HG02884 (cell line): Measurements from ENCODE around the gene MRPS18B.
"Not testable (repeated sequence)": the region's sequence is repeated elsewhere in the genome, so short reads cannot be mapped to it uniquely, and the experiment has no call there.

Experiments used
- ATAC-seq: cut with Tn5 transposase; IDR thresholded peaks from one replicate; pipeline ENCODE4 v1.9.1; 2021; ENCODE audit warnings: mild to moderate bottlenecking, moderate library complexity; ENCODE audit not compliant: unreplicated experiment

The MRPS18B gene

GRCh38 chr6:30617565-30618269, at the start of gene MRPS18B:
MRPS18B (plus strand) TSS chr6:30617840; CDS start chr6:30617866, 26 bp downstream.
- peak; percentile 61 for ATAC-seq

GRCh38 chr6:30568245-30568644, 49.4 kb upstream of the MRPS18B start:
- no peak for ATAC-seq

GRCh38 chr6:30570263-30570662, 47.4 kb upstream of the MRPS18B start:
- ATAC-seq = no peak

GRCh38 chr6:30570740-30571074, 46.9 kb upstream of the MRPS18B start:
- ATAC-seq = no peak

GRCh38 chr6:30571075-30571761, 46.4 kb upstream of the MRPS18B start, which contains the start of gene ABCF1:
ABCF1 (plus strand) TSS chr6:30571442; CDS start chr6:30571488, 46 bp downstream.
- ATAC-seq = peak; percentile 88

- peak; percentile 2 for ATAC-seq
Measured at GRCh38 chr6:30571762-30572082, 45.9 kb upstream of the MRPS18B start.

GRCh38 chr6:30572148-30572547, 45.5 kb upstream of the MRPS18B start:
- no peak for ATAC-seq

- no peak for ATAC-seq
Measured at GRCh38 chr6:30573113-30573512, 44.5 kb upstream of the MRPS18B start.

- ATAC-seq = no peak
Measured at GRCh38 chr6:30578051-30578450, 39.6 kb upstream of the MRPS18B start.

GRCh38 chr6:30583921-30584320, 33.7 kb upstream of the MRPS18B start:
- no peak for ATAC-seq

- ATAC-seq = no peak
Measured at GRCh38 chr6:30589754-30590358, 27.8 kb upstream of the MRPS18B start.

GRCh38 chr6:30590509-30590908, 27.1 kb upstream of the MRPS18B start:
- no peak for ATAC-seq

GRCh38 chr6:30591008-30591407, 26.6 kb upstream of the MRPS18B start:
- ATAC-seq = no peak

- ATAC-seq = no peak
Measured at GRCh38 chr6:30592287-30592686, 25.4 kb upstream of the MRPS18B start.

- not testable (repeated sequence) for ATAC-seq
Measured at GRCh38 chr6:30597315-30598144, 20.1 kb upstream of the MRPS18B start.

GRCh38 chr6:30598912-30599624, 18.6 kb upstream of the MRPS18B start:
- no peak for ATAC-seq

GRCh38 chr6:30599625-30600324, 17.9 kb upstream of the MRPS18B start:
- ATAC-seq = no peak

- no peak for ATAC-seq
Measured at GRCh38 chr6:30600451-30600961, 17.1 kb upstream of the MRPS18B start.

- ATAC-seq = no peak
Measured at GRCh38 chr6:30601436-30601814, 16.2 kb upstream of the MRPS18B start.
